Osteoblast (primary cell): ENCODE results near the gene MELK. TPM values are rescaled to one million over a fixed set of nuclear protein-coding genes. Genes with fewer than 3 reads are reported as not detected.

Experiments
- DNase-seq: peaks from one replicate; pipeline ENCODE4 v3.0.0; 2011; ENCODE audit warnings: low spot score, mixed read lengths; ENCODE audit not compliant: insufficient read length; ENCODE audit errors: missing footprints
- H2AFZ ChIP-seq: 2 replicates; pipeline ENCODE4 v1.6.0; 2011; ENCODE audit warnings: mild to moderate bottlenecking, low read length
- H3K27ac ChIP-seq: 2 replicates; pipeline ENCODE4 v1.5.1; 2011; ENCODE audit warnings: mild to moderate bottlenecking, low read depth, low read length, moderate library complexity
- H3K27me3 ChIP-seq: 2 replicates; pipeline ENCODE4 v1.6.0; 2012; ENCODE audit warnings: mild to moderate bottlenecking, control low read depth, inconsistent platforms, low read length, moderate library complexity; ENCODE audit not compliant: insufficient read depth
- H3K36me3 ChIP-seq: 2 replicates; pipeline ENCODE4 v1.5.1; 2011; ENCODE audit warnings: mild to moderate bottlenecking, low read length, control low read depth, moderate library complexity; ENCODE audit not compliant: insufficient read depth
- H3K4me1 ChIP-seq: 2 replicates; pipeline ENCODE4 v1.5.1; 2011; ENCODE audit warnings: mild to moderate bottlenecking, low read length, control low read depth, moderate library complexity; ENCODE audit not compliant: insufficient read depth
- H3K4me2 ChIP-seq: 2 replicates; pipeline ENCODE4 v1.6.0; 2011; ENCODE audit warnings: mild to moderate bottlenecking, low read length; ENCODE audit not compliant: insufficient read depth
- H3K4me3 ChIP-seq: fragments of 200-600 bp; sonication (generic); 3 replicates; pipeline ENCODE4 v1.5.1; 2012; ENCODE audit warnings: mild to moderate bottlenecking, low read length, inconsistent platforms; ENCODE audit not compliant: insufficient read depth
- H3K79me2 ChIP-seq: 2 replicates; pipeline ENCODE4 v1.6.0; 2012; ENCODE audit warnings: mild to moderate bottlenecking, low read length, control low read depth, inconsistent platforms; ENCODE audit not compliant: insufficient read depth
- H3K9me3 ChIP-seq: 2 replicates; pipeline ENCODE4 v1.5.1; 2011; ENCODE audit warnings: low read depth, low read length, control low read depth
- H4K20me1 ChIP-seq: 2 replicates; pipeline ENCODE4 v1.6.0; 2012; ENCODE audit warnings: mild to moderate bottlenecking, low read length, control low read depth; ENCODE audit not compliant: insufficient read depth
- CTCF ChIP-seq: IDR thresholded peaks from 2 replicates; pipeline ENCODE4 v1.5.1; 2011; ENCODE audit warnings: mild to moderate bottlenecking, low read depth, low read length, moderate library complexity; ENCODE audit errors: extremely low read depth
- total RNA-seq: library from RNA; depleted of rRNA; stranded (reverse); fragments of >200 nt; gene quantifications from 2 replicates; pipeline ENCODE4 v1.2.3, GENCODE V29; 2012

Gene MELK
- total RNA-seq, 1 donor, result 8.3 TPM

- Histone ChIP-seq H3K4me3 (no peak overlapping the region), H3K9me3 (no peaks in the 10 kb centered on the region), H4K20me1 (no peaks in the 10 kb centered on the region), H3K4me1 (peaks cover 18% of the 10 kb centered on the region), H3K27ac (no peak overlapping the region), H3K36me3 (peaks cover 41% of the 10 kb centered on the region), H2AFZ (peak overlapping the region; percentile 68), H3K4me2 (no peak overlapping the region), H3K27me3 (no peaks in the 10 kb centered on the region), H3K79me2 (peaks cover 43% of the 10 kb centered on the region)
- no peak for DNase-seq
- TF ChIP-seq CTCF, result no peak
Measured at GRCh38 chr9:36594213-36594612, 21.5 kb downstream of the MELK start.

GRCh38 chr9:36597412-36598178, 24.9 kb downstream of the MELK start:
- Histone ChIP-seq H3K27me3 (no peaks in the 10 kb centered on the region), H3K27ac (peak overlapping the region; percentile 66), H3K4me2 (peak overlapping the region; percentile 52), H2AFZ (no peak overlapping the region), H3K4me3 (no peak overlapping the region), H4K20me1 (no peaks in the 10 kb centered on the region), H3K9me3 (no peaks in the 10 kb centered on the region), H3K36me3 (peaks cover 21% of the 10 kb centered on the region), H3K79me2 (peaks cover 29% of the 10 kb centered on the region), H3K4me1 (peaks cover 23% of the 10 kb centered on the region)
- DNase-seq, result peak; percentile 86
- TF ChIP-seq CTCF, result peak; percentile 83

- H2AFZ ChIP-seq, result no peak overlapping the region
- peaks cover 26% of the 10 kb centered on the region for H3K4me1 ChIP-seq
- TF ChIP-seq CTCF, result no peak
- DNase-seq, result no peak
- H3K27ac ChIP-seq, result peak overlapping the region; percentile 66
- no peaks in the 10 kb centered on the region for H3K27me3 ChIP-seq
- H4K20me1 ChIP-seq, result no peaks in the 10 kb centered on the region
- no peak overlapping the region for H3K4me3 ChIP-seq
- H3K4me2 ChIP-seq, result peak overlapping the region; percentile 52
- H3K36me3 ChIP-seq, result peaks cover 18% of the 10 kb centered on the region
- peaks cover 29% of the 10 kb centered on the region for H3K79me2 ChIP-seq
- no peaks in the 10 kb centered on the region for H3K9me3 ChIP-seq
Measured at GRCh38 chr9:36598273-36598672, 25.6 kb downstream of the MELK start.

GRCh38 chr9:36603006-36603405, 30.3 kb downstream of the MELK start:
- Histone ChIP-seq H2AFZ (peak overlapping the region; percentile 96), H3K79me2 (peaks cover 27% of the 10 kb centered on the region), H3K27me3 (no peaks in the 10 kb centered on the region), H3K36me3 (peaks cover 20% of the 10 kb centered on the region), H4K20me1 (no peaks in the 10 kb centered on the region), H3K9me3 (no peaks in the 10 kb centered on the region), H3K4me1 (peaks cover 17% of the 10 kb centered on the region), H3K4me2 (peak overlapping the region; percentile 77), H3K27ac (peak overlapping the region; percentile 89), H3K4me3 (peak overlapping the region; percentile 53)
- DNase-seq, result no peak
- TF ChIP-seq CTCF, result no peak
